SH-SY5Y (cell line): Measurements from ENCODE around the gene SMAD3.

ENCODE experiments used
- GATA2 ChIP-seq: IDR thresholded peaks from 2 replicates; pipeline ENCODE4 v1.6.1; 2011; ENCODE audit warnings: mild to moderate bottlenecking, low read depth, low read length
- GATA3 ChIP-seq: IDR thresholded peaks from 2 replicates; pipeline ENCODE4 v1.6.1; 2011; ENCODE audit warnings: low read depth, mild to moderate bottlenecking, low read length, moderate library complexity

GRCh38 chr15:67140078-67140833 is 74.9 kb downstream of the SMAD3 start:
- TF ChIP-seq GATA2, result no peak
- no peak for TF ChIP-seq GATA3
